HG02759 (cell line): ENCODE results near the gene COX11.

Experiments
- ATAC-seq: cut with Tn5 transposase; IDR thresholded peaks from one replicate; pipeline ENCODE4 v1.9.1; 2021; ENCODE audit warnings: mild to moderate bottlenecking, moderate library complexity; ENCODE audit not compliant: unreplicated experiment

The COX11 gene

DNA sequence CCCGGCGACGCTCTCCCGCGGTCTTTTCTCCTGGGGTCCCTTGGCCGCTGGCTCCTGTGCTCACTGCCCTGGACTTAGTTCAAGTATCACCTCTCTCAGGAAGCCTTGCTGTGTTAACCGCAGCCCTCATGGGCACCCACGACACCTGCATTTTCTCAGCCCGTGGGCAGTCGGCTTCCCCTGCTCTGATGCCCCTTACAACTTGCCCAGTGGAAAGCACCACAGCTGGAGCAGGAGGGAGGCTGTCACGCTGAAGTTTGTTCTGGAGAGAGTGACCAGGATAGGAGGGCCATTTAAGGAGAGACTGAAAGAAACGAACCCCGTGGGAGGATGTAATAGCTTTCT lies 506 bp upstream of the COX11 start:
- peak; percentile 30 for ATAC-seq

- ATAC-seq, result peak; percentile 23
Observed at GRCh38 chr17:54967621-54968261, 713 bp downstream of the COX11 start.

- no peak for ATAC-seq
Observed at GRCh38 chr17:54956791-54957190, 11.7 kb downstream of the COX11 start.

- ATAC-seq, result no peak
Observed at GRCh38 chr17:54951286-54951685, 17.2 kb downstream of the COX11 start.

DNA sequence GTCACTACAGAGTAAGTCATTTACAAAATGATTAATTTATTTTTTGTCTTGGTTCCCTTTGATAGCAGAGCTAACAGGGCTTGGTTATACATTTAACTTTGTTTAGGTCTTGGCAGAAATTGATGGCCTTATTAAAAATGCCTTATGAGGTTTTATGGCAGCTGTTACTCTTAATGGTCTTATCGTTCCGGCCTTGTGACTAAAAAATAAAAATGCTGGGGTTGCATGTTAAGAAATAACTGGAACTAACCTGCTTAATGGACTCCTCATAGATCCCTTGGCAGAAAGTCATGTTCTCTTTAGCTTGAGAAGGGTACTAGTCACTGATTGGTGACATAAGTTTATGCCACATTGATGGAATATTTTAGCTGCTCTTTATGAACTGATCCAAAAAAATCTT lies 18.3 kb downstream of the COX11 start:
- ATAC-seq, result no peak

- peak; percentile 61 for ATAC-seq
Observed at GRCh38 chr17:54948380-54948779, 20.1 kb downstream of the COX11 start.

GRCh38 chr17:54947396-54947795 lies 21.1 kb downstream of the COX11 start:
- ATAC-seq, result no peak

- ATAC-seq, result no peak
Observed at GRCh38 chr17:54945671-54946070, 22.8 kb downstream of the COX11 start.

GRCh38 chr17:54945231-54945630 lies 23.2 kb downstream of the COX11 start:
- no peak for ATAC-seq

GRCh38 chr17:54944796-54945195 lies 23.7 kb downstream of the COX11 start:
- ATAC-seq, result no peak

GRCh38 chr17:54941285-54941684 lies 27.2 kb downstream of the COX11 start:
- no peak for ATAC-seq

DNA sequence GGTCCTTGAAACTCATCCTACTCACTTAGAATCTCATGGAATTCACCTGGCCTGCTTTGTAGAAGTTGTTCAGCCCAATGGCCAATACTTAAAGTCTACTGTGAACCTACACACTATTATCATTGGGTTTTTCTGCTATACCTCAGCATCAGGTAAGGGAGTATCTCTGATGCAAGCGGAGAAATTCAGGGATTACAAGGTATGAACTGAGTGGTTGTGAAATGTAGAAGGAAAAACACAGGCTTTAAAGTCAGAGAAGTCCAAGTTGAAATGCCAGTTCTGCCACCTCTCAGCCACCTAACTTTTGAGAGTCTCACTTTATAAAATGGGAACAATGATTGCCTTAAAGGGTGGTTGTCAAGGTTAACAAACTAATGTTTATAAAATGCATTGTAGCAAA lies 31.0 kb downstream of the COX11 start:
- ATAC-seq, result no peak

DNA sequence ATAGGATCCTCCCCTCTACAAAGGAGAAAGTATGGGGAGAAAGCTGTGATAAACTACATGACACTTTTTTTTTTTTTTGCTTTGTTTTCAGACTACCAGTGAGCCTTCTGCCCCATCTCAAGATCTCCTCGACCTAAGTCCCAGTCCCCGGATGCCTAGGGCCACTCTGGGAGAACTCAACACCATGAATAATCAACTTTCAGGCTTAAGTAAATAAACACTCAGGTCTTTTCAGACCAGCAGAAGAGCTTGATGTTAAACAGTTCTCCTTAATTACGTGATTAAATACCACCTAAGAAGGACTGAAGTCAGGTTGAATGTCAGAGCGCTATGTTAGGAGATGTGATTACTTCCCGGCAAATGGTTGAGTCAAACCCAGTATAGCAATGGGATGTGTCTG lies 31.4 kb downstream of the COX11 start:
- ATAC-seq, result no peak

DNA sequence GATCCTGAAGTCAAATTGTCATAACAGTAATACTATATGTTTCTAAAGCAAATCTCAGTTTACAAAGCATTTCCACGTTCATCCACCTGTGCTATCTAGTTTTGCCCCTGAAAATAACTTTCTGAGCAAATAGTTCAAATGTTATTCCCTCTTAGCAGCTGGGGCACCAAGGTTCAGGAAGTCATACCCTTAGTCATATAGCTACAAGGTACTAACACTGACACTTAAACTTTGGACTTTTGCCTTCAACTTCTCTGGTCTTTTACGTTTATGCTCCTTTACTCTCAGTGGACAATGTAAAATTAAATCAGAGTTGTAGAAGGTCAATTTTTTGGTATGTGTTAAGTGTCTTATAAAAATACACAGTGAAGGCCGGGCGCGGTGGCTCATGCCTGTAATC lies 33.0 kb downstream of the COX11 start:
- no peak for ATAC-seq

- ATAC-seq, result no peak
Observed at GRCh38 chr17:54933921-54934320, 34.5 kb downstream of the COX11 start.

DNA sequence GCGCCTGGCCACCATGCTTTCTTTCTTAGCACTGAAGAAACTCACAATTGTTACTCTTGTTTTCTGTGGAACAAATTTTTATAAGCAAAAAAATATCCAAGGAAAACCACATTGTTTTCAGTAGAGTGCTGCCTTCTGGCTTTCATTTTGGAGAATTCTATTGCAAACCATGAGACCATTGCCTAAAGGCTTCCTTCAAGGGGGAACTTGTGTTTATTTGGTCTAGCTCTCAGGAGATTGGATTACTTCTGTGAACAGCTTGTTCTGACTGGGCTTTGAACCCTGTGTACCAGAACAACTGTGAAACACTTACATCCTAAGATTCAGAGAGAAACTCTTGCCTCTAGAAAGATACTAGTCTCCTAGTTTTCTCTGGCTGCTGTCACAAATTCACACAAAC lies 35.7 kb downstream of the COX11 start:
- no peak for ATAC-seq

DNA sequence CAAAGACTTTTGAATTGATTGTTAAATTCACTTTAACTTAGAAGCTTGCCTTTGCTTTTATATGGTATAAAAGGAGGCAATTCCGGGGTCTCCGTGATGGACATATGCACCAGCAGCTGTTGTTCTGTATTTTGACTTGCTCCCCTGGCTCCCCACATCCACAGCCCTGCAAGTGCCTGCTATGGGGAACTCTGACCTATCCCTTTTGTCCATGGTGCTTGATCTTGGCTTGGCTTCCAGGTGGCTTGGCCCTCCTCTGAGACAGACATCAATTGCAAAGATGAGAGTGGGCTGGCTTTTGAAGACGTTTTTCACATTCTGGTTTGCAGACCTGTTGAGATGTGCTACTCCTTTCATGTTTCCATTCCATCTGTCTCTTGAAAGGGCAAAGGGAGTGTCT lies 40.9 kb downstream of the COX11 start:
- no peak for ATAC-seq

- ATAC-seq, result no peak
Observed at GRCh38 chr17:54924405-54924804, 44.0 kb downstream of the COX11 start.

DNA sequence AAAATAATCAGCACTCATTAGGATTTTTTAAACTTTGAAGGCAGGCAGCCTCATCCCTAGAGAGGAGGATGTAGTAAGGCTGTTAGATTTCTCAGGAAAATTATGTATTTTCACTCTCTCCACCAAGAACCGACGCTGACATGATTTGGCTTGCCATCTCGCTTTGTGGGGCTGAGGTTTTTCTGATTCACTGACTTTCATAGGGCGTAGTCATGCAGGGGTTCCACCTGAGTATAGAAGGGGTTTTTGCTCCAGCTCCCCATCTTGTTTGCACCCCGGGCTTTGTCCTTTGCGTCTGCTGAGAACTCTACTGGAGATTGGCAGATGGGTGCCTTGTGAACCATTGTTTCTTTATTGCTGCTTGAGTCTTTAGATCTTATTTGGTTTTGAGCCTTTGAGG lies 47.6 kb downstream of the COX11 start:
- no peak for ATAC-seq

DNA sequence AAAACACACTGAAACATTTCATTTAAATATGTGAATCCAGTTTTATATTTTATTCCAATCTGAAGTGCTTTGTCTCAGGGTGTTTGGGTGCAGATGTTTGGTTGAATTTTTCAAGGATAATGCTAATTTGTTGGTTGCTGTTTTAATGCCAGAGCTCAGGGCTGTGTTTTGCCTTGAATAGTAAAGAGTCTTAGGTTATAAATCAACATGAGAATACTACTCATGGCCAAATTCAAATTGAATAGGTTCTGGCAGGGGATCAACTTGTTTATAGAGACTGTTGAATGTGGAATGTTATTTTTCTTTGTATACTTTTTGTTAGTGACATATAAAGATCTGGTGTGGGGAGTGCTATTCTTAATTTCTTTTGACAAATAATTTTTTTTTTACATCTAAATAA lies 49.0 kb downstream of the COX11 start:
- no peak for ATAC-seq

GRCh38 chr17:54916721-54917120 lies 51.7 kb downstream of the COX11 start:
- ATAC-seq, result no peak
